GM18498 (cell line): ENCODE data around the gene TEX51.

ENCODE experiments used
- ATAC-seq: cut with Tn5 transposase; IDR thresholded peaks from one replicate; pipeline ENCODE4 v1.9.1; 2021; ENCODE audit warnings: mild to moderate bottlenecking, moderate library complexity; ENCODE audit not compliant: unreplicated experiment

TEX51 gene

GRCh38 chr2:126946318-126947102, 47.8 kb downstream of the TEX51 start:
- no peak for ATAC-seq

GRCh38 chr2:126947103-126947429, 48.4 kb downstream of the TEX51 start:
- ATAC-seq: no peak

- no peak for ATAC-seq
Observed at GRCh38 chr2:126949775-126950174, 51.1 kb downstream of the TEX51 start.

- ATAC-seq: no peak
Observed at GRCh38 chr2:126950504-126950903, 51.8 kb downstream of the TEX51 start.
